ENCODE measurements around the gene GDPD4. TPM values are rescaled to one million over a fixed set of nuclear protein-coding genes. Genes with fewer than 3 reads are reported as not detected.

GDPD4 gene
- total RNA-seq, 1 experiment from 2014 or later: not detected

GRCh38 chr11:77190331-77191075, 111.0 kb downstream of the GDPD4 start:
- no peak for DNase-seq (ENCODE audit: unreplicated experiment)
- ChIA-PET POLR2A (no interaction called here), CTCF (interaction anchor here (0.6 to 6.3 kb wide), 16 partner anchors 8 to 1791 kb away, joined by 3 to 60 read pairs (median 3); no protein-coding TSS in a partner anchor)
- no peaks in the 10 kb centered on the region for H3K9me3 Mint-ChIP-seq (ENCODE audit: unreplicated experiment)
- no peaks in the 10 kb centered on the region for H3K4me1 Mint-ChIP-seq (ENCODE audit: insufficient read depth, unreplicated experiment)
- TF ChIP-seq CTCF (IDR thresholded peaks at IDR 0.05; ENCODE audit: unreplicated experiment): no peak
- H3K27ac Mint-ChIP-seq (ENCODE audit: low read depth, unreplicated experiment): no peak overlapping the region
- intact Hi-C loops (cut with micrococcal nuclease): loop anchor here (10.0 kb wide), 1 partner anchor 174 kb away; no protein-coding TSS in a partner anchor
- no peaks in the 10 kb centered on the region for H3K27me3 Mint-ChIP-seq (ENCODE audit: insufficient read depth, unreplicated experiment)
- no TSS peak for BruUV-seq (replicated peaks)
- no peak overlapping the region for H3K4me3 Mint-ChIP-seq (ENCODE audit: unreplicated experiment)
- no peaks in the 10 kb centered on the region for H3K36me3 Mint-ChIP-seq (ENCODE audit: insufficient read depth, unreplicated experiment)

GRCh38 chr11:77189588-77190210, 111.8 kb downstream of the GDPD4 start:
- TF ChIP-seq CTCF (IDR thresholded peaks at IDR 0.05; ENCODE audit: unreplicated experiment): no peak
- H3K9me3 Mint-ChIP-seq (ENCODE audit: unreplicated experiment): no peaks in the 10 kb centered on the region
- no peaks in the 10 kb centered on the region for H3K36me3 Mint-ChIP-seq (ENCODE audit: insufficient read depth, unreplicated experiment)
- intact Hi-C loops (cut with micrococcal nuclease): loop anchor here (5.0 to 10.0 kb wide), 2 partner anchors 175 to 457 kb away; no protein-coding TSS in a partner anchor
- no peaks in the 10 kb centered on the region for H3K4me1 Mint-ChIP-seq (ENCODE audit: insufficient read depth, unreplicated experiment)
- CTCF ChIA-PET: interaction anchor here (0.7 to 6.3 kb wide), 15 partner anchors 9 to 429 kb away, joined by 3 to 60 read pairs (median 4); partner anchors contain the start of gene MYO7A
- POLR2A ChIA-PET: no interaction called here
- BruUV-seq (replicated peaks): no TSS peak
- H3K4me3 Mint-ChIP-seq (ENCODE audit: unreplicated experiment): no peak overlapping the region
- H3K27me3 Mint-ChIP-seq (ENCODE audit: insufficient read depth, unreplicated experiment): no peaks in the 10 kb centered on the region
- no peak for DNase-seq (ENCODE audit: unreplicated experiment)
- no peak overlapping the region for H3K27ac Mint-ChIP-seq (ENCODE audit: low read depth, unreplicated experiment)

- DNase-seq (ENCODE audit: unreplicated experiment): no peak
- H3K36me3 Mint-ChIP-seq (ENCODE audit: insufficient read depth, unreplicated experiment): no peaks in the 10 kb centered on the region
Observed at GRCh38 chr11:77188633-77189491, 112.6 kb downstream of the GDPD4 start.

More at GRCh38 chr11:77188633-77189491, 112.6 kb downstream of the GDPD4 start:
- no peak overlapping the region for H3K4me3 Mint-ChIP-seq (ENCODE audit: unreplicated experiment)
- TF ChIP-seq CTCF (IDR thresholded peaks at IDR 0.05; ENCODE audit: unreplicated experiment): no peak
- H3K27ac Mint-ChIP-seq (ENCODE audit: low read depth, unreplicated experiment): no peak overlapping the region
- H3K4me1 Mint-ChIP-seq (ENCODE audit: insufficient read depth, unreplicated experiment): no peaks in the 10 kb centered on the region
- no peaks in the 10 kb centered on the region for H3K9me3 Mint-ChIP-seq (ENCODE audit: unreplicated experiment)
- no TSS peak for BruUV-seq (replicated peaks)
- peaks cover 4% of the 10 kb centered on the region for H3K27me3 Mint-ChIP-seq (ENCODE audit: insufficient read depth, unreplicated experiment)
- ChIA-PET POLR2A (interaction anchor here (0.6 to 0.8 kb wide), 2 partner anchors 33 to 411 kb away, joined by 3 read pairs; no protein-coding TSS in a partner anchor), CTCF (interaction anchor here (0.6 to 6.3 kb wide), 28 partner anchors 10 to 430 kb away, joined by 3 to 60 read pairs (median 4); partner anchors contain the start of gene MYO7A)
- intact Hi-C loops (cut with micrococcal nuclease): loop anchor here (1.0 to 5.0 kb wide), 3 partner anchors 62 to 457 kb away; no protein-coding TSS in a partner anchor
